HS-5 (cell line): ENCODE results near the gene LEUTX.
"Not testable (repeated sequence)": the region's sequence is repeated elsewhere in the genome, so short reads cannot be mapped to it uniquely, and the experiment has no call there.

Experiments used
- DNase-seq: peaks from one replicate; pipeline ENCODE4 v3.0.0-alpha.2; 2012; ENCODE audit warnings: low read depth

Gene LEUTX

GRCh38 chr19:39778763-39779162 is at the start of gene LEUTX:
LEUTX (plus strand) TSS chr19:39778854; CDS start chr19:39778921, 67 bp downstream.
- DNase-seq = no peak

GRCh38 chr19:39729594-39729993 is 49.1 kb upstream of the LEUTX start:
- DNase-seq = no peak

GRCh38 chr19:39731685-39732084 is 47.0 kb upstream of the LEUTX start:
- DNase-seq = no peak

- no peak for DNase-seq
These were observed 44.8 kb upstream of the LEUTX start for GRCh38 chr19:39733841-39734240.

GRCh38 chr19:39735688-39736087 is 43.0 kb upstream of the LEUTX start:
- DNase-seq = no peak

GRCh38 chr19:39736088-39736487 is 42.6 kb upstream of the LEUTX start:
- no peak for DNase-seq

GRCh38 chr19:39737351-39737750 is 41.3 kb upstream of the LEUTX start:
- no peak for DNase-seq

GRCh38 chr19:39737891-39738290 is 40.8 kb upstream of the LEUTX start, which contains the start of gene CLC:
CLC (minus strand) TSS chr19:39738029; CDS start chr19:39737952, 77 bp downstream.
- DNase-seq = no peak

GRCh38 chr19:39738814-39739213 is 39.8 kb upstream of the LEUTX start:
- no peak for DNase-seq

- no peak for DNase-seq
These were observed 38.3 kb upstream of the LEUTX start for GRCh38 chr19:39740395-39740794.

- DNase-seq = no peak
These were observed 33.0 kb upstream of the LEUTX start for GRCh38 chr19:39745643-39746042.

GRCh38 chr19:39746836-39747529 is 31.7 kb upstream of the LEUTX start:
- no peak for DNase-seq

- DNase-seq = no peak
These were observed 28.7 kb upstream of the LEUTX start for GRCh38 chr19:39749981-39750380.

GRCh38 chr19:39752390-39752789 is 26.3 kb upstream of the LEUTX start:
- no peak for DNase-seq

- no peak for DNase-seq
These were observed 25.9 kb upstream of the LEUTX start for GRCh38 chr19:39752795-39753194.

- DNase-seq = no peak
These were observed 24.1 kb upstream of the LEUTX start for GRCh38 chr19:39754544-39754943.

- no peak for DNase-seq
These were observed 23.7 kb upstream of the LEUTX start for GRCh38 chr19:39754971-39755370.

GRCh38 chr19:39759457-39760184 is 19.0 kb upstream of the LEUTX start:
- no peak for DNase-seq

GRCh38 chr19:39761851-39762250 is 16.8 kb upstream of the LEUTX start:
- DNase-seq = not testable (repeated sequence)

GRCh38 chr19:39765091-39766076 is 13.3 kb upstream of the LEUTX start:
- peak; percentile 14 for DNase-seq

GRCh38 chr19:39768334-39768733 is 10.3 kb upstream of the LEUTX start:
- no peak for DNase-seq

- DNase-seq = no peak
These were observed 9.9 kb upstream of the LEUTX start for GRCh38 chr19:39768786-39769185.
